ENCODE measurements around the gene GPAM.

GPAM gene

DNA sequence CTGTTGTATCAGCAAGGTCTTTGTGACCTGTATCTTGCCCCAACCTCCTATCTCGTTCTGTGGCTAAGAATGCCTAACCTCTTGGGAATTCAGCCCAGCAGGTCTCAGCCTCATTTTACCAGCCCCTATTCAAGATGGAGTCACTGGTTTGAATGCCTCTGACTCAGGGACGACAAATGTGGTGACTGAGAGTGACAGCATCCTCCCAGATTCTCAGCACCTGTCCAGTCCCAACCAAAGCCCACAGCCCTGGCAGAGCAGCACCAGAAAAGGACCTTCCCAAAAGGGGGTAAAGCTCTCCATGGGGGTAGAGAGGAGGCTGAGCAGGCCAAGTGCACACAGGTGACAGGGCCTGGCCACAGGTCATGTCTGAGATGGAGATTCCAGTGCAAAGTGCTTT is 35.4 kb upstream of the GPAM start:
- no peak for DNase-seq
- H3K4me3 ChIP-seq (ENCODE audit: low read length) = no peak overlapping the region

GRCh38 chr10:112218036-112218390 is 34.4 kb upstream of the GPAM start:
- H3K27ac ChIP-seq (ENCODE audit: low read length) = no peak overlapping the region
- H4K20me1 ChIP-seq (ENCODE audit: insufficient read depth, low read length) = no peaks in the 10 kb centered on the region
- H2AFZ ChIP-seq (ENCODE audit: low read length) = no peak overlapping the region
- no peaks in the 10 kb centered on the region for H3K9me3 ChIP-seq (replicated peaks; ENCODE audit: insufficient read depth, low read length)
- no peak overlapping the region for H3K4me3 ChIP-seq (ENCODE audit: low read length)
- no peaks in the 10 kb centered on the region for H3K36me3 ChIP-seq (replicated peaks; ENCODE audit: insufficient read depth, low read length)
- DNase-seq = no peak
- no peaks in the 10 kb centered on the region for H3K4me1 ChIP-seq (ENCODE audit: low read length)
- no peak overlapping the region for H3K4me2 ChIP-seq (ENCODE audit: low read depth, low read length)
- no peak overlapping the region for H3K9ac ChIP-seq (ENCODE audit: low read length)
- H3F3A ChIP-seq (ENCODE audit: insufficient read depth, low read length) = no peaks in the 10 kb centered on the region
- no peaks in the 10 kb centered on the region for H3K9me2 ChIP-seq (replicated peaks; ENCODE audit: insufficient read depth, low read length)
- no peak for TF ChIP-seq EZH2phosphoT487 (IDR thresholded peaks at IDR 0.05; ENCODE audit: low read length)
- no peak for TF ChIP-seq EZH2 (optimal IDR thresholded peaks at IDR 0.05; ENCODE audit: low read depth, low read length)
- TF ChIP-seq, protein P1, sequence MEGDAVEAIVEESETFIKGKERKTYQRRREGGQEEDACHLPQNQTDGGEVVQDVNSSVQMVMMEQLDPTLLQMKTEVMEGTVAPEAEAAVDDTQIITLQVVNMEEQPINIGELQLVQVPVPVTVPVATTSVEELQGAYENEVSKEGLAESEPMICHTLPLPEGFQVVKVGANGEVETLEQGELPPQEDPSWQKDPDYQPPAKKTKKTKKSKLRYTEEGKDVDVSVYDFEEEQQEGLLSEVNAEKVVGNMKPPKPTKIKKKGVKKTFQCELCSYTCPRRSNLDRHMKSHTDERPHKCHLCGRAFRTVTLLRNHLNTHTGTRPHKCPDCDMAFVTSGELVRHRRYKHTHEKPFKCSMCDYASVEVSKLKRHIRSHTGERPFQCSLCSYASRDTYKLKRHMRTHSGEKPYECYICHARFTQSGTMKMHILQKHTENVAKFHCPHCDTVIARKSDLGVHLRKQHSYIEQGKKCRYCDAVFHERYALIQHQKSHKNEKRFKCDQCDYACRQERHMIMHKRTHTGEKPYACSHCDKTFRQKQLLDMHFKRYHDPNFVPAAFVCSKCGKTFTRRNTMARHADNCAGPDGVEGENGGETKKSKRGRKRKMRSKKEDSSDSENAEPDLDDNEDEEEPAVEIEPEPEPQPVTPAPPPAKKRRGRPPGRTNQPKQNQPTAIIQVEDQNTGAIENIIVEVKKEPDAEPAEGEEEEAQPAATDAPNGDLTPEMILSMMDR (IDR thresholded peaks at IDR 0.05; ENCODE audit: low read length) = no peak
- no peaks in the 10 kb centered on the region for H3K79me2 ChIP-seq (ENCODE audit: low read length)
- no peaks in the 10 kb centered on the region for H3K27me3 ChIP-seq (replicated peaks; ENCODE audit: insufficient read depth, low read length)

More for the DNA sequence above, 35.4 kb upstream of the GPAM start:
- H3K36me3 ChIP-seq (replicated peaks; ENCODE audit: insufficient read depth, low read length) = no peaks in the 10 kb centered on the region
- no peaks in the 10 kb centered on the region for H3K9me3 ChIP-seq (replicated peaks; ENCODE audit: insufficient read depth, low read length)
- H3K4me1 ChIP-seq (ENCODE audit: low read length) = no peaks in the 10 kb centered on the region
- no peaks in the 10 kb centered on the region for H3K9me2 ChIP-seq (replicated peaks; ENCODE audit: insufficient read depth, low read length)
- H3K27ac ChIP-seq (ENCODE audit: low read length) = no peak overlapping the region
- no peaks in the 10 kb centered on the region for H3K27me3 ChIP-seq (replicated peaks; ENCODE audit: insufficient read depth, low read length)
- no peak overlapping the region for H3K4me2 ChIP-seq (ENCODE audit: low read depth, low read length)
- H3F3A ChIP-seq (ENCODE audit: insufficient read depth, low read length) = no peaks in the 10 kb centered on the region
- no peak overlapping the region for H3K9ac ChIP-seq (ENCODE audit: low read length)
- no peak overlapping the region for H2AFZ ChIP-seq (ENCODE audit: low read length)
- no peaks in the 10 kb centered on the region for H4K20me1 ChIP-seq (ENCODE audit: insufficient read depth, low read length)
- TF ChIP-seq, protein P1 (IDR thresholded peaks at IDR 0.05; ENCODE audit: low read length) = no peak
- TF ChIP-seq EZH2phosphoT487 (IDR thresholded peaks at IDR 0.05; ENCODE audit: low read length) (no peak), EZH2 (optimal IDR thresholded peaks at IDR 0.05; ENCODE audit: low read depth, low read length) (no peak)
- H3K79me2 ChIP-seq (ENCODE audit: low read length) = no peaks in the 10 kb centered on the region

- TF ChIP-seq EZH2phosphoT487 (IDR thresholded peaks at IDR 0.05; ENCODE audit: low read length) = no peak
- TF ChIP-seq EZH2 (optimal IDR thresholded peaks at IDR 0.05; ENCODE audit: low read depth, low read length) = no peak
- TF ChIP-seq, protein P1 (IDR thresholded peaks at IDR 0.05; ENCODE audit: low read length) = no peak
Measured at GRCh38 chr10:112217386-112218035, 33.9 kb upstream of the GPAM start.

More at GRCh38 chr10:112217386-112218035, 33.9 kb upstream of the GPAM start:
- Histone ChIP-seq H2AFZ (ENCODE audit: low read length) (no peak overlapping the region), H3K4me3 (ENCODE audit: low read length) (no peak overlapping the region), H3K9me3 (replicated peaks; ENCODE audit: insufficient read depth, low read length) (no peaks in the 10 kb centered on the region), H4K20me1 (ENCODE audit: insufficient read depth, low read length) (no peaks in the 10 kb centered on the region), H3K9ac (ENCODE audit: low read length) (no peak overlapping the region), H3K36me3 (replicated peaks; ENCODE audit: insufficient read depth, low read length) (no peaks in the 10 kb centered on the region), H3K79me2 (ENCODE audit: low read length) (no peaks in the 10 kb centered on the region), H3K4me1 (ENCODE audit: low read length) (no peaks in the 10 kb centered on the region), H3K27ac (ENCODE audit: low read length) (no peak overlapping the region), H3K4me2 (ENCODE audit: low read depth, low read length) (no peak overlapping the region), H3K27me3 (replicated peaks; ENCODE audit: insufficient read depth, low read length) (no peaks in the 10 kb centered on the region), H3F3A (ENCODE audit: insufficient read depth, low read length) (no peaks in the 10 kb centered on the region), H3K9me2 (replicated peaks; ENCODE audit: insufficient read depth, low read length) (no peaks in the 10 kb centered on the region)
- DNase-seq = no peak

All from MM.1S (cell line).